Measurements from ENCODE around the gene BANK1. TPM values are rescaled to one million over a fixed set of nuclear protein-coding genes. Genes with fewer than 3 reads are reported as not detected.
A peak's percentile ranks its signal among the peaks of the same experiment; 100 is the strongest.

The BANK1 gene
- total RNA-seq, 8 experiments from 2014 or later: 0.14 to 0.81 (median 0.27) TPM; not detected in 3

- Histone ChIP-seq H3K4me3 (no peak overlapping the region), H3K4me1 (replicated peaks in 1 of 2) (no peaks in the 10 kb centered on the region), H3K27ac (no peak overlapping the region)
- no peak for ATAC-seq (replicated peaks in 6 of 8)
- in situ Hi-C loops (cut with MboI; ENCODE audit: low pct_unique_long_range_greater_than_20kb in 2 of 9, low sequenced_read_pairs in 9 of 9, unreplicated experiment in 9 of 9): no loop called here
Measured at GRCh38 chr4:101831816-101832215, 41.3 kb downstream of the BANK1 start.

DNA sequence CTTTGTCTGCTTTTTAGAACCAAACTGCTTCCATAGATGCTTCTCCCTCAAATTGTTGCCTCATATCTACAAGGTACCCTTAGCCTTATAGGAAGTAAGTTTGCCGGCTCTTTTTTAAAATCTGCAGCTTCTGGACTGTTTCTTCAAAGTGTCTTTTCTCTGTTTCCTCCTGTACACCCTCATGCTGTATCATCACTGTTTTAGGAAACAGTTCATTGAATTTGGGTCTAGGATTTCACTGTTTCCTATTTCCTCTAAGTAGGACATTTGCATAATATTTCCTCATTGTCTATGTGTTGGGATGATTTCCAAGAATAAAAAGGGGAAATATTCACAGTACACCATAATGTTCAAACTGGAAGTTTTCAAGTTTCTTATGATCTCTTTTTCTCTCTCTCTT lies 43.0 kb downstream of the BANK1 start:
- 88 to 100% (median 100%) methylated on average over 1 of the region's 1 CpG; no CpG with 5 or more reads in 1 of the 10 experiments for WGBS, 10 experiments
- H3K27ac ChIP-seq: no peak overlapping the region
- H3K4me1 ChIP-seq (replicated peaks in 1 of 2): no peaks in the 10 kb centered on the region
- in situ Hi-C loops (cut with MboI; ENCODE audit: low pct_unique_long_range_greater_than_20kb in 2 of 9, low sequenced_read_pairs in 9 of 9, unreplicated experiment in 9 of 9): no loop called here
- ATAC-seq (replicated peaks in 6 of 8): no peak
- H3K4me3 ChIP-seq: no peak overlapping the region

- Histone ChIP-seq H3K27ac (no peak overlapping the region), H3K4me1 (replicated peaks in 1 of 2) (no peaks in the 10 kb centered on the region), H3K4me3 (no peak overlapping the region)
- in situ Hi-C loops (cut with MboI; ENCODE audit: low pct_unique_long_range_greater_than_20kb in 2 of 9, low sequenced_read_pairs in 9 of 9, unreplicated experiment in 9 of 9): no loop called here
- WGBS, 10 experiments: 5 to 100% (median 68%) methylated on average over 1 to 2 of the region's 2 CpGs
- ATAC-seq (replicated peaks in 6 of 8): peak in 3 of 8 experiments; percentile 24 to 91 (median 85)
Measured at GRCh38 chr4:101835121-101835904, 44.8 kb downstream of the BANK1 start.

DNA sequence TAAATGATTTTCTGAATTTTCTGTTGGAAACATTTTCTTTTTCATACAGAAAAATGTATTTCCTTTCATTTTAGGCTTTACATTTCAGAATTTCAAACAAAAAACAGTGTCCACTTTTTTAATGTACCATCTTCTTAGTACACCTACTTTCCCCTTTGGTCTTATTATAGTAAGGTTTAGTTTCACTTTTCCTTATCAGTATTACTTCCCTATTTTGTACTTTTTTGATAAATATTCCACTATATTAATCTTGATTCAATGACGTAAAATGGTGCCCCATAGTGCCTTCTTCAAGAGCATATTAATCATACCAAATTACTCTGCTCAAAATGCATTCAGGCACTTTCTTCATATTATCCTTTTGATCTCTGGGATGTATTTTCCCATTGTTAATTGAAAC lies 52.5 kb downstream of the BANK1 start:
- in situ Hi-C loops (cut with MboI; ENCODE audit: low pct_unique_long_range_greater_than_20kb in 2 of 9, low sequenced_read_pairs in 9 of 9, unreplicated experiment in 9 of 9): no loop called here
- ATAC-seq (replicated peaks in 6 of 8): no peak
- WGBS, 10 experiments: 20 to 100% (median 91%) methylated on average over 1 of the region's 1 CpG
- Histone ChIP-seq H3K4me1 (replicated peaks in 1 of 2) (no peaks in the 10 kb centered on the region), H3K27ac (no peak overlapping the region), H3K4me3 (no peak overlapping the region)

- WGBS, 10 experiments: 40 to 100% (median 84%) methylated on average over 1 to 2 of the region's 2 CpGs; no CpG with 5 or more reads in 4 of the 10 experiments
- in situ Hi-C loops (cut with MboI; ENCODE audit: low pct_unique_long_range_greater_than_20kb in 2 of 9, low sequenced_read_pairs in 9 of 9, unreplicated experiment in 9 of 9): no loop called here
- Histone ChIP-seq H3K27ac (no peak overlapping the region), H3K4me3 (no peak overlapping the region), H3K4me1 (replicated peaks in 1 of 2) (no peaks in the 10 kb centered on the region)
- no peak for ATAC-seq (replicated peaks in 6 of 8)
Measured at GRCh38 chr4:101846550-101846949, 56.0 kb downstream of the BANK1 start.

GRCh38 chr4:101850698-101851097 lies 60.2 kb downstream of the BANK1 start:
- H3K27ac ChIP-seq: no peak overlapping the region
- 17 to 83% (median 68%) methylated on average over 1 to 2 of the region's 2 CpGs; no CpG with 5 or more reads in 1 of the 10 experiments for WGBS, 10 experiments
- no peak for ATAC-seq (replicated peaks in 6 of 8)
- in situ Hi-C loops (cut with MboI; ENCODE audit: low pct_unique_long_range_greater_than_20kb in 2 of 9, low sequenced_read_pairs in 9 of 9, unreplicated experiment in 9 of 9): no loop called here
- H3K4me1 ChIP-seq (replicated peaks in 1 of 2): no peaks in the 10 kb centered on the region
- no peak overlapping the region for H3K4me3 ChIP-seq

DNA sequence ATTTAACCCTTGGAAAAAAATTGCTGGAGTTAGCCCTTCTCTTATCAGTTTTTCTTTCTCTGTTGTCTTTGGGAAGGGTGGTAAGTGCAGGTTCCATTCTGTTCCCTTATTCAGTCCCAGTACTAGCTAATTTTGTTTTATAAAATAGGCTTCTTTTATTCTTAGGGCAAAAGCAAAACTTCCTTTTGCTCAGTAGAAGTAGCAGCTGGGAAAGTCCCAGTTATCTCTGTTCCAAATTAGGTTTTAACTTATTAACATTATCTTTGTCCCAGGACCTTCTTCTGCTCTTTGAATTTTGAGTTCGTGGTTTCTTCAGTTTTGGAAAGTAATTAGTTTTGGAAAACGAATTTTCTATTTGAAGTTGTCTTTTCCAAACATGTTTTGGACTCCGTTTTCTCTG lies 61.1 kb downstream of the BANK1 start:
- H3K27ac ChIP-seq: no peak overlapping the region
- WGBS, 10 experiments: 34 to 85% (median 59%) methylated on average over 2 to 3 of the region's 3 CpGs
- in situ Hi-C loops (cut with MboI; ENCODE audit: low pct_unique_long_range_greater_than_20kb in 2 of 9, low sequenced_read_pairs in 9 of 9, unreplicated experiment in 9 of 9): no loop called here
- no peak overlapping the region for H3K4me3 ChIP-seq
- no peak for ATAC-seq (replicated peaks in 6 of 8)
- H3K4me1 ChIP-seq (replicated peaks in 1 of 2): no peaks in the 10 kb centered on the region

GRCh38 chr4:101853028-101853427 lies 62.5 kb downstream of the BANK1 start:
- no peak overlapping the region for H3K27ac ChIP-seq
- ATAC-seq (replicated peaks in 6 of 8): no peak
- in situ Hi-C loops (cut with MboI; ENCODE audit: low pct_unique_long_range_greater_than_20kb in 2 of 9, low sequenced_read_pairs in 9 of 9, unreplicated experiment in 9 of 9): no loop called here

GRCh38 chr4:101853691-101854090 lies 63.2 kb downstream of the BANK1 start:
- ATAC-seq (replicated peaks in 6 of 8): peak in 1 of 8 experiments; percentile 21
- in situ Hi-C loops (cut with MboI; ENCODE audit: low pct_unique_long_range_greater_than_20kb in 2 of 9, low sequenced_read_pairs in 9 of 9, unreplicated experiment in 9 of 9): no loop called here
- Histone ChIP-seq H3K4me3 (no peak overlapping the region), H3K27ac (no peak overlapping the region), H3K4me1 (replicated peaks in 1 of 2) (no peaks in the 10 kb centered on the region)
- 17 to 100% (median 78%) methylated on average over 1 to 7 of the region's 7 CpGs for WGBS, 10 experiments

More at GRCh38 chr4:101853028-101853427, 62.5 kb downstream of the BANK1 start:
- no peaks in the 10 kb centered on the region for H3K4me1 ChIP-seq (replicated peaks in 1 of 2)
- H3K4me3 ChIP-seq: no peak overlapping the region
- 44 to 100% (median 58%) methylated on average over 1 of the region's 1 CpG; no CpG with 5 or more reads in 2 of the 10 experiments for WGBS, 10 experiments

DNA sequence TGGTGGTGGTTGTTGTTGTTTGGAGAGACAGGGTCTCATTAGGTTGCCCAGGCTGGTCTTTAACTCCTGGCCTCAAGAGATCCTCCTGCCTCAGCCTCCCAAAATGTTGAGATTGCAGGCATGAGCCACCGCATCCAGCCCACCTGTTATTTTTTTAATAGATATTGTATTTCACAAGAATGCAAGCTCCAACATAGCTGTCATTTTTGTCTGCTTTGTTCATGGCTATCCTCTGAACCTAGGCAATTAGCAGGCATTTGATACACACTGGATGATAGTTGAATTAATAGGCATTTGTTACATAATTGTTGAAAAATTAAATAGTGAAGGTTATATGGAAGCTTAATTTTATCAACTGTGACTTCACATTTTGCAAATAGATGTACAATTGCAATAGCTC lies 64.7 kb downstream of the BANK1 start:
- no peaks in the 10 kb centered on the region for H3K4me1 ChIP-seq (replicated peaks in 1 of 2)
- 63 to 100% (median 93%) methylated on average over 1 of the region's 1 CpG; no CpG with 5 or more reads in 4 of the 10 experiments for WGBS, 10 experiments
- ATAC-seq (replicated peaks in 6 of 8): no peak
- no peak overlapping the region for H3K4me3 ChIP-seq
- in situ Hi-C loops (cut with MboI; ENCODE audit: low pct_unique_long_range_greater_than_20kb in 2 of 9, low sequenced_read_pairs in 9 of 9, unreplicated experiment in 9 of 9): no loop called here
- H3K27ac ChIP-seq: no peak overlapping the region

GRCh38 chr4:101856149-101856548 lies 65.6 kb downstream of the BANK1 start:
- H3K4me3 ChIP-seq: no peak overlapping the region
- H3K4me1 ChIP-seq (replicated peaks in 1 of 2): no peaks in the 10 kb centered on the region
- in situ Hi-C loops (cut with MboI; ENCODE audit: low pct_unique_long_range_greater_than_20kb in 2 of 9, low sequenced_read_pairs in 9 of 9, unreplicated experiment in 9 of 9): no loop called here
- H3K27ac ChIP-seq: no peak overlapping the region
- WGBS, 10 experiments: 32 to 79% (median 50%) methylated on average over 1 to 2 of the region's 2 CpGs; no CpG with 5 or more reads in 1 of the 10 experiments
- ATAC-seq (replicated peaks in 6 of 8): no peak

- ATAC-seq (replicated peaks in 6 of 8): no peak
- WGBS, 10 experiments: 79 to 100% (median 100%) methylated on average over 1 to 2 of the region's 2 CpGs; no CpG with 5 or more reads in 1 of the 10 experiments
- H3K4me3 ChIP-seq: no peak overlapping the region
- no peak overlapping the region for H3K27ac ChIP-seq
- H3K4me1 ChIP-seq (replicated peaks in 1 of 2): no peaks in the 10 kb centered on the region
- in situ Hi-C loops (cut with MboI; ENCODE audit: low pct_unique_long_range_greater_than_20kb in 2 of 9, low sequenced_read_pairs in 9 of 9, unreplicated experiment in 9 of 9): no loop called here
Measured at GRCh38 chr4:101857176-101857575, 66.6 kb downstream of the BANK1 start.

GRCh38 chr4:101858641-101859040 lies 68.1 kb downstream of the BANK1 start:
- Histone ChIP-seq H3K27ac (no peak overlapping the region), H3K4me1 (replicated peaks in 1 of 2) (no peaks in the 10 kb centered on the region), H3K4me3 (no peak overlapping the region)
- 34 to 100% (median 87%) methylated on average over 1 to 4 of the region's 4 CpGs for WGBS, 10 experiments
- ATAC-seq (replicated peaks in 6 of 8): no peak
- in situ Hi-C loops (cut with MboI; ENCODE audit: low pct_unique_long_range_greater_than_20kb in 2 of 9, low sequenced_read_pairs in 9 of 9, unreplicated experiment in 9 of 9): no loop called here

- WGBS, 10 experiments: 45 to 100% (median 83%) methylated on average over 1 to 2 of the region's 2 CpGs
- in situ Hi-C loops (cut with MboI; ENCODE audit: low pct_unique_long_range_greater_than_20kb in 2 of 9, low sequenced_read_pairs in 9 of 9, unreplicated experiment in 9 of 9): no loop called here
- no peaks in the 10 kb centered on the region for H3K4me1 ChIP-seq (replicated peaks in 1 of 2)
- no peak overlapping the region for H3K27ac ChIP-seq
- no peak overlapping the region for H3K4me3 ChIP-seq
- ATAC-seq (replicated peaks in 6 of 8): no peak
Measured at GRCh38 chr4:101862595-101862994, 72.1 kb downstream of the BANK1 start.
